H9 (cell line): ENCODE measurements around the gene PTPN13. TPM values are rescaled to one million over a fixed set of nuclear protein-coding genes. Genes with fewer than 3 reads are reported as not detected.

Source experiments
- DNase-seq: peaks from one replicate; pipeline ENCODE4 v3.0.0-alpha.2; 2017
- H2AFZ ChIP-seq: one replicate; pipeline ENCODE4 v1.6.1; 2013; ENCODE audit warnings: mild to moderate bottlenecking, low read length, control low read depth, moderate library complexity
- H2AK5ac ChIP-seq: 2 replicates; pipeline ENCODE4 v1.6.1; 2013; ENCODE audit warnings: low read length, control low read depth, mixed read lengths; ENCODE audit not compliant: insufficient read length
- H2BK120ac ChIP-seq: one replicate; pipeline ENCODE4 v1.6.1; 2013; ENCODE audit warnings: low read depth, mild to moderate bottlenecking, low read length, control low read depth, inconsistent platforms; ENCODE audit not compliant: poor library complexity, severe bottlenecking
- H2BK12ac ChIP-seq: 2 replicates; pipeline ENCODE4 v1.6.1; 2013; ENCODE audit warnings: low read length, control low read depth, mixed read lengths, low read depth; ENCODE audit not compliant: insufficient read length
- H2BK15ac ChIP-seq: 2 replicates; pipeline ENCODE4 v1.6.1; 2013; ENCODE audit warnings: low read depth, low read length, control low read depth
- H2BK20ac ChIP-seq: one replicate; pipeline ENCODE4 v1.6.1; 2013; ENCODE audit warnings: low read depth, mild to moderate bottlenecking, low read length, control low read depth, inconsistent platforms; ENCODE audit not compliant: poor library complexity, severe bottlenecking
- H2BK5ac ChIP-seq: 2 replicates; pipeline ENCODE4 v1.6.1; 2013; ENCODE audit warnings: low read length, control low read depth, mixed read lengths; ENCODE audit not compliant: insufficient read length
- H3K14ac ChIP-seq: 2 replicates; pipeline ENCODE4 v1.6.1; 2013; ENCODE audit warnings: low read length, control low read depth; ENCODE audit not compliant: insufficient read depth
- H3K18ac ChIP-seq: 2 replicates; pipeline ENCODE4 v1.6.1; 2013; ENCODE audit warnings: low read depth, mild to moderate bottlenecking, mixed read lengths, low read length, control low read depth; ENCODE audit not compliant: insufficient read length
- H3K23ac ChIP-seq: 2 replicates; pipeline ENCODE4 v1.6.1; 2013; ENCODE audit warnings: low read length, control low read depth, mixed read lengths, low read depth; ENCODE audit not compliant: insufficient read length
- H3K23me2 ChIP-seq: 2 replicates; pipeline ENCODE4 v1.6.1; 2013; ENCODE audit warnings: low read depth, mild to moderate bottlenecking, mixed read lengths, low read length, control low read depth; ENCODE audit not compliant: insufficient read length, poor library complexity, severe bottlenecking
- H3K27ac ChIP-seq: 2 replicates; pipeline ENCODE4 v1.5.1; 2013; ENCODE audit warnings: low read length, control low read depth, mixed read lengths, low read depth; ENCODE audit not compliant: insufficient read length
- H3K27me3 ChIP-seq: 2 replicates; pipeline ENCODE4 v1.6.1; 2013; ENCODE audit warnings: low read length, control low read depth, inconsistent platforms; ENCODE audit not compliant: insufficient read depth
- H3K4ac ChIP-seq: 2 replicates; pipeline ENCODE4 v1.6.1; 2013; ENCODE audit warnings: low read depth, mild to moderate bottlenecking, control low read depth, inconsistent platforms, low read length, moderate library complexity
- H3K4me1 ChIP-seq: 2 replicates; pipeline ENCODE4 v1.6.1; 2013; ENCODE audit warnings: low read length, control low read depth, inconsistent platforms; ENCODE audit not compliant: insufficient read depth
- H3K4me2 ChIP-seq: 2 replicates; pipeline ENCODE4 v1.6.1; 2013; ENCODE audit warnings: low read length, control low read depth, mixed read lengths; ENCODE audit not compliant: insufficient read length, insufficient read depth
- H3K56ac ChIP-seq: 2 replicates; pipeline ENCODE4 v1.6.1; 2013; ENCODE audit warnings: low read depth, mild to moderate bottlenecking, mixed read lengths, low read length, control low read depth; ENCODE audit not compliant: insufficient read length
- H3K79me1 ChIP-seq: 2 replicates; pipeline ENCODE4 v1.6.1; 2013; ENCODE audit warnings: low read depth, mild to moderate bottlenecking, moderate library complexity, low read length, control low read depth, inconsistent platforms; ENCODE audit not compliant: insufficient read depth, poor library complexity, severe bottlenecking
- H3K79me2 ChIP-seq: 2 replicates; pipeline ENCODE4 v1.6.1; 2013; ENCODE audit warnings: low read length, control low read depth, inconsistent platforms; ENCODE audit not compliant: insufficient read depth
- H3K9ac ChIP-seq: 2 replicates; pipeline ENCODE4 v1.6.1; 2013; ENCODE audit warnings: low read length, control low read depth, mixed read lengths; ENCODE audit not compliant: insufficient read length; ENCODE audit errors: extremely low read depth
- H3K9me3 ChIP-seq: one replicate; pipeline ENCODE4 v1.6.1; 2013; ENCODE audit warnings: low read depth, low read length, inconsistent platforms; ENCODE audit not compliant: control insufficient read depth
- H3T11ph ChIP-seq: one replicate; pipeline ENCODE4 v1.6.1; 2013; ENCODE audit warnings: mild to moderate bottlenecking, low read length, control low read depth, inconsistent platforms
- H4K20me1 ChIP-seq: one replicate; pipeline ENCODE4 v1.6.1; 2013; ENCODE audit not compliant: control insufficient read depth, insufficient read length, insufficient read depth
- H4K5ac ChIP-seq: 2 replicates; pipeline ENCODE4 v1.6.1; 2013; ENCODE audit warnings: low read depth, mild to moderate bottlenecking, mixed read lengths, low read length, control low read depth; ENCODE audit not compliant: insufficient read length
- H4K8ac ChIP-seq: replicated peaks from 2 replicates; pipeline ENCODE4 v1.6.1; 2013; ENCODE audit warnings: low read length, control low read depth, mixed read lengths, low read depth; ENCODE audit not compliant: insufficient read length
- H4K91ac ChIP-seq: 2 replicates; pipeline ENCODE4 v1.6.1; 2013; ENCODE audit warnings: low read depth, mild to moderate bottlenecking, moderate library complexity, mixed read lengths, low read length, control low read depth; ENCODE audit not compliant: insufficient read length
- H3K27ac Mint-ChIP-seq, 3 experiments: 2 replicates in 2 of 3; 3 replicates in 1 of 3; pipeline ENCODE4 v1.8.0; 2020 to 2021; ENCODE audit warnings: mixed read lengths in 3 of 3, mild to moderate bottlenecking in 1 of 3, moderate library complexity in 1 of 3
- H3K27me3 Mint-ChIP-seq: 2 replicates; pipeline ENCODE4 v1.8.0; 2021; ENCODE audit warnings: low read depth, mild to moderate bottlenecking, moderate library complexity, mixed read lengths
- H3K36me3 Mint-ChIP-seq, 3 experiments: 2 replicates in 2 of 3; 3 replicates in 1 of 3; pipeline ENCODE4 v1.8.0; 2020 to 2021; ENCODE audit warnings: low read depth in 3 of 3, mixed read lengths in 3 of 3; ENCODE audit not compliant: insufficient read depth in 1 of 3
- H3K4me1 Mint-ChIP-seq, 2 experiments: 2 replicates each; pipeline ENCODE4 v1.8.0; 2020; ENCODE audit warnings: mixed read lengths in 2 of 2
- H3K4me3 Mint-ChIP-seq, 2 experiments: 2 replicates in 1 of 2; 3 replicates in 1 of 2; pipeline ENCODE4 v1.8.0; 2020 to 2021; ENCODE audit warnings: mild to moderate bottlenecking in 2 of 2, mixed read lengths in 2 of 2, moderate library complexity in 1 of 2
- H3K9me3 Mint-ChIP-seq, 2 experiments: 2 replicates in 1 of 2; 3 replicates in 1 of 2; pipeline ENCODE4 v1.8.0; 2020; ENCODE audit warnings: mild to moderate bottlenecking in 2 of 2, mixed read lengths in 2 of 2, moderate library complexity in 1 of 2
- CTCF ChIP-seq: fragments of 200-600 bp; sonication (generic); conservative IDR thresholded peaks from 3 replicates; pipeline ENCODE4 v1.8.0; 2021; ENCODE audit warnings: antibody characterized with exemption, mild to moderate bottlenecking
- total RNA-seq: library from RNA; stranded (reverse); gene quantifications from 2 replicates; pipeline ENCODE4 v1.2.1, GENCODE V29; 2021

The PTPN13 gene
- total RNA-seq, 1 experiment from 2014 or later: 34.9 TPM

- no peak overlapping the region for H4K8ac ChIP-seq
- no peaks in the 10 kb centered on the region for H3K9me3 ChIP-seq
- H3K23me2 ChIP-seq: no peaks in the 10 kb centered on the region
- no peak overlapping the region for H3K23ac ChIP-seq
- H2BK12ac ChIP-seq: no peak overlapping the region
- H3K18ac ChIP-seq: no peak overlapping the region
- H3K79me1 ChIP-seq: no peaks in the 10 kb centered on the region
- H3K4ac ChIP-seq: no peak overlapping the region
- no peak overlapping the region for H3K9ac ChIP-seq
- no peak overlapping the region for H2BK15ac ChIP-seq
- H3K14ac ChIP-seq: no peak overlapping the region
- no peak overlapping the region for H2BK5ac ChIP-seq
- no peak for DNase-seq
- no peak overlapping the region for H4K91ac ChIP-seq
- no peak overlapping the region for H4K5ac ChIP-seq
- no peak overlapping the region for H3K27ac Mint-ChIP-seq
- no peak overlapping the region for H2AK5ac ChIP-seq
- H3K4me2 ChIP-seq: no peak overlapping the region
- no peaks in the 10 kb centered on the region for H3K27me3 Mint-ChIP-seq
- TF ChIP-seq CTCF: no peak
- no peak overlapping the region for H3T11ph ChIP-seq
- H3K79me2 ChIP-seq: peaks cover 2% of the 10 kb centered on the region; the same call in 1 of the 2 replicates
- H2BK120ac ChIP-seq: no peak overlapping the region
- H3K4me1 Mint-ChIP-seq: peaks cover 16 to 18% of the 10 kb centered on the region in 2 experiments
- H2BK20ac ChIP-seq: no peak overlapping the region
- no peak overlapping the region for H3K56ac ChIP-seq
- 0 out of 2 replicates have a peak, but pooled peaks cover 4% of the 10 kb centered on the region for H3K4me1 ChIP-seq
- H3K4me3 Mint-ChIP-seq: no peak overlapping the region
- H3K36me3 Mint-ChIP-seq: peaks cover 0 to 1% (median 0%) of the 10 kb centered on the region in 3 experiments; a peak in 2 of 7 replicates
- no peak overlapping the region for H2AFZ ChIP-seq
- no peaks in the 10 kb centered on the region for H4K20me1 ChIP-seq
- H3K9me3 Mint-ChIP-seq: no peaks in the 10 kb centered on the region
- no peaks in the 10 kb centered on the region for H3K27me3 ChIP-seq
- no peak overlapping the region for H3K27ac ChIP-seq
These were observed 33.5 kb downstream of the PTPN13 start for GRCh38 chr4:86627462-86628135.
